ENCODE data around the gene FAM168A. TPM values are rescaled to one million over a fixed set of nuclear protein-coding genes. Genes with fewer than 3 reads are reported as not detected.
A peak's percentile ranks its signal among the peaks of the same experiment; 100 is the strongest.

FAM168A gene
- polyA plus RNA-seq, 1 donor from 2014 or later, result 2.6 TPM

DNA sequence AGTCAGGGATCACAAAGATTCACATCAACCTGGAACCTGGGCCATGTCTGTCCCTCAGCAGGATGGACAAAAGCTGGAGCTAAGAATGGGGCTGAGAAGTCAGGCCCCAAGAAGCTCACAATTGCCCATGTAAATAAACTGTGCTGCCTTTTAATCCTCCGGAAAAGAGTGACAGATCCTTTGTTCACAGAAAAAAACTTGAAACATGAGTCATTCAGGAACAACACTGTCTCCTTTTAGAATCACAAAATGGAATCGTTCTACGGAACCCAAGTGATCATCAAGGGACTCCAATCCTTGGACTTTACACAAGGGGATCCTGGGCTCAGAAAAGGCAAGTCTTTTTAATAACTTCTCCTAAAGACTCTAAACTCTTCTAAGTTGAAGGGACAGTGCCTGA, 185.6 kb downstream of the FAM168A start:
- Mint-ChIP-seq H3K4me1 (peaks cover 1 to 5% (median 3%) of the 10 kb centered on the region in 3 donors), H3K27me3 (no peaks in the 10 kb centered on the region), H3K36me3 (peaks cover 8% of the 10 kb centered on the region), H3K27ac (no peak overlapping the region), H3K4me3 (no peak overlapping the region), H3K9me3 (no peaks in the 10 kb centered on the region)

DNA sequence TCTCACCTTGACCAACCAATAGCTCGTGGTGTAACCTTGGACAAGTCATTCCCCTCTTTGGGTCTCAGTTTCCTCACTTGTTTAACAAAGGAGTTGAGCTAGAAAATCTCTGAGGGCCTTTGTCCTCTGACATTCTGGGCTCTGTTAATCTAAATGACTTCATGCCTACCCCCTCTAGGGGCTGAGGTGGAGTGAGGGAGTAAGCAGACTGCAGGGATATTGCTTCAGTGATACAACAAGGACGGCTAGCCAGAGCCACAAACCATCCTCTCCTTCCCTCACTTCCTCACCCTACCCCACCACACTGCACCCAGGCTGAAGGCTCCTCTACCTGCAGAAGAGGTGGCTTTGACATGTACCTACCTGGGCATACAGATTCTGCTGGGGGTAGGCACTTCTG, 186.9 kb downstream of the FAM168A start:
- Mint-ChIP-seq H3K27me3 (no peaks in the 10 kb centered on the region), H3K9me3 (no peaks in the 10 kb centered on the region), H3K4me3 (no peak overlapping the region), H3K36me3 (peaks cover 8% of the 10 kb centered on the region), H3K4me1 (peaks cover 1 to 5% (median 3%) of the 10 kb centered on the region in 3 donors), H3K27ac (peak overlapping the region in 1 of 3 donors; percentile 88)

DNA sequence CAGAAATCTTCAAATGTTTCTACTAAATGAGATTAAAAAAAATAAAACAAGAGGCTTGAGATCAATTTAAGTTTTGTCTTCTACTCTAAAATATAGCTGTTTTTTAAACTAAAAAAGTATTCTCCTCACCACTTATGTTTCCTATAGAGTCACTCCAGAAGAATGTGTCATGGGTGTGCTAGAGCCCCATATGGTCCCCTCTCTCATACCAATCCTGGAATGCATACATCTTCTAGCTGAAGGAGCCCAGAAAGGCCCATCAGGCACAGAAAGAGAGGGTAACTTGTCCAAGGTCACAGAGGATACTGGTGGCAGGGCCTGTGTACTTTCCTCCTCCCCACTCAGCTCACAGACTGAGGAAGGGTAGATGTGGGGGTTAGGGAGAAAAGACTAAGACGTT, 187.3 kb downstream of the FAM168A start:
- Mint-ChIP-seq H3K4me1 (peaks cover 1 to 5% (median 3%) of the 10 kb centered on the region in 3 donors), H3K27me3 (no peaks in the 10 kb centered on the region), H3K4me3 (no peak overlapping the region), H3K9me3 (no peaks in the 10 kb centered on the region), H3K27ac (peak overlapping the region in 1 of 3 donors; percentile 88), H3K36me3 (peaks cover 8% of the 10 kb centered on the region)

DNA sequence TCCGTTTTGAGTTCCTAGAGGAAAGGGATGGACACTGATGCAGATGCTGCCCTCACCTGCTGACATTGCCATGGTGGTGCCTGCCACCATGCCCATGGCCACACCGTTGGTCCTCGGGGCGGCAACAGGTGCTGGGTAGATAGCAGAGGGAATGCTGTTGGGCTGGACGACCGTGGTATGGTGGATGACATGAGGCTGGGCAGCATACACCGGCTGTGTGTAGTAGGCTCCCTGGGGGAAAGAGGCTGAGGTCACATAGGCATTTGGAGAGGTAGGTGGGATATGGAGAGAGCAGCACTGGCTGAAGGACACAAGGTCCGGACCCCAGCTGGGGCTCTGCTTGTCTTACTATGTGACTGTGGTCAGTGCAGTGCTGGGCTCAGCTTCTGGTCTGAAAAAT, 188.5 kb downstream of the FAM168A start:
- H3K36me3 Mint-ChIP-seq, result peaks cover 8% of the 10 kb centered on the region
- no peaks in the 10 kb centered on the region for H3K27me3 Mint-ChIP-seq
- peaks cover 0 to 1% (median 0%) of the 10 kb centered on the region in 3 donors for H3K4me1 Mint-ChIP-seq
- no peaks in the 10 kb centered on the region for H3K9me3 Mint-ChIP-seq
- no peak overlapping the region for H3K4me3 Mint-ChIP-seq
- H3K27ac Mint-ChIP-seq, result no peak overlapping the region

DNA sequence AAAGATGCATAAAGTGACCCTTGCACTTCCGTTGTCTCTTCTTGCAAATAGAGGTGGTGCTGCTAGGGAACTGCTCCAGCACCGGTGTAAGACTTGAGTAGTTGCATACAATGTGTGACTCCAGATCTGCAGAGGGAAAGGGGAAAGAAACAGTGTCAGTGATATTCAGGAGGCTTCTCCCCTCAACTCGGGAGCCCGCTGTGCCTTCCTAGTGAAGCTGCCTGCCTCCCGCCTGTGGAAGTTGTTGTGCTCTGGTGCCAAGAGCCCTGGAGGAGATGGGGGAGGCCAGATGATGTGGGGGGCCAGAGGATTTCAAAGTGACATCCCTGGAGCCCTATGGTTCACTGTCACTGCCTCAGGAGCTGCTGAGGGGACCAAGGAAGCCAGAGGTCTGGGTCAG, 191.3 kb downstream of the FAM168A start:
- Mint-ChIP-seq H3K27me3 (no peaks in the 10 kb centered on the region), H3K4me3 (peak overlapping the region in 1 of 4 donors; percentile 30), H3K36me3 (peaks cover 8% of the 10 kb centered on the region), H3K4me1 (peaks cover 0 to 6% (median 3%) of the 10 kb centered on the region in 3 donors), H3K9me3 (no peaks in the 10 kb centered on the region), H3K27ac (peak overlapping the region in 1 of 3 donors; percentile 32)

DNA sequence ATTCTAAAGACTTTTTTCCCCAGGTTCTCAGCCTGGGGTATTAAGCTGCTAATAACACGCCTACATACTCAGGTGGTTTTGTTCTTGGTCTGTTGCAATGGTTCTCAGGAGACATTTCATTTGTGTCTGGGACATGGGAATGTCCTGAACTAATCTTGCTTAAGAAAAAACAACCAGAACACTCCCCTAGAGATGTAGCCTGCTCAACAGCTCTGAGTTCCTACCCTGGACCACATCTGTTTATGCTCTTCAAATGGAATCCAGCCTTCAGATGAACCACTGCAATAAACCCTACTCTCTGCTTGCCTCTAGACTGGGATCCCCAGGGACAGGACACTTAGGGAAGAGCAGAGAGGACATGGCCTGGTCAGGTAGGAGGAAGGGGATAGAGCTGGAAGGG, 191.8 kb downstream of the FAM168A start:
- H3K4me1 Mint-ChIP-seq, result peaks cover 0 to 6% (median 3%) of the 10 kb centered on the region in 3 donors
- H3K27ac Mint-ChIP-seq, result peak overlapping the region in 2 of 3 donors; percentile 32 to 63
- peaks cover 8% of the 10 kb centered on the region for H3K36me3 Mint-ChIP-seq

DNA sequence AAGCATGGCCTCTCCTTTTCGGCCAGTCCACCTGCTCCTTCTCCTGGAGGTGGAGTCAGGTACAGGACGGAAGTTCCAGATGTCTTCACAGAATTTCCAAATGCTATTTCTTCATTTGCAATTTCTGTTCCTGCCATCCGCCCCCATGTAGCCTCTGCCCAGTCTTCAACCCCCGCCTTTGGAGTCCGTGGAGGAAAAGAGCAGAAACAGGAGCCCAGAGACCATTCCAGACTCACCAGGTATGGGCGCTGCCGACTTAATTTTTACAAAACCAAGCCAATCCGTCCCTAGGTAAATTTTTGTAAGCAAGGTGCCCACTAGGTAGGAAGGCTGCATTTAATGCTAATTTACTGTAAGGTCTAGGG, 192.8 kb downstream of the FAM168A start:
- no peaks in the 10 kb centered on the region for H3K9me3 Mint-ChIP-seq
- H3K27ac Mint-ChIP-seq, result no peak overlapping the region
- H3K4me3 Mint-ChIP-seq, result no peak overlapping the region

More for the DNA sequence above, 191.8 kb downstream of the FAM168A start:
- H3K27me3 Mint-ChIP-seq, result no peaks in the 10 kb centered on the region
- peak overlapping the region in 1 of 4 donors; percentile 30 for H3K4me3 Mint-ChIP-seq
- no peaks in the 10 kb centered on the region for H3K9me3 Mint-ChIP-seq

DNA sequence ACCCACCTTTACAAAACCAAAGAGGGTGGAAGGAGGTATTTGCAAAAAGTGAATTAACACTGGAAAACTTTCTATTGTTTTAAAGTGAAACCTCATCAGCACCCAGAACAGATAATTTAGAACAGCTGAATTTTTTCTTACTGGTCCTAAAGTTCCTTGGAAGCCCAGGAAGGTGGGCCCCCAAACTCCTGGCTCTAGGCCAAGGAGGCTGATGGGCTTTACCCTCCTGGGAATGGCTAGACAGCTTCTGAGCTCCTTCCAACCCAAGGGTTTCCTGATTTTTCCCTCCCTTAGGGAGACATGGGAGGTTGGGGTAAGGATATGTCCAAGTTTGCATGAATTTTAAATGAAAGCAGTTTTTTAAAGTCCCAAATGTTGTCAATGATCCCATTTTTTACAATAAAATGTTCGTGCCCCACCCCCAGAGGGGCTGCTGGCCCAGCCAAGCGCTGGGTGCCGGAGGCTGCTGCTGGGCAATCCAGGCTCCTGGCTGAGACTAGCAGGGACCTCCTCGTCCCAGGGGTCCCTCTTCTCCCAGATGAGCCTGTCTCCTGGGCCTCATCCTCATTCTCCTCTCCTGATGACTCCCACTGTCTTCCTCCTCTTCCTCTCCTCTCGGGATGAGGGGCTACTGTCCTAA, 193.3 kb downstream of the FAM168A start:
- Mint-ChIP-seq H3K9me3 (no peaks in the 10 kb centered on the region), H3K27me3 (no peaks in the 10 kb centered on the region), H3K4me1 (peaks cover under 1 to 9% (median 5%) of the 10 kb centered on the region in 3 donors), H3K36me3 (peaks cover 8% of the 10 kb centered on the region), H3K27ac (peak overlapping the region in 1 of 3 donors; percentile 78), H3K4me3 (no peak overlapping the region)

More for the DNA sequence above, 192.8 kb downstream of the FAM168A start:
- Mint-ChIP-seq H3K27me3 (no peaks in the 10 kb centered on the region), H3K36me3 (peaks cover 8% of the 10 kb centered on the region), H3K4me1 (peaks cover 0 to 9% (median 5%) of the 10 kb centered on the region in 3 donors)

DNA sequence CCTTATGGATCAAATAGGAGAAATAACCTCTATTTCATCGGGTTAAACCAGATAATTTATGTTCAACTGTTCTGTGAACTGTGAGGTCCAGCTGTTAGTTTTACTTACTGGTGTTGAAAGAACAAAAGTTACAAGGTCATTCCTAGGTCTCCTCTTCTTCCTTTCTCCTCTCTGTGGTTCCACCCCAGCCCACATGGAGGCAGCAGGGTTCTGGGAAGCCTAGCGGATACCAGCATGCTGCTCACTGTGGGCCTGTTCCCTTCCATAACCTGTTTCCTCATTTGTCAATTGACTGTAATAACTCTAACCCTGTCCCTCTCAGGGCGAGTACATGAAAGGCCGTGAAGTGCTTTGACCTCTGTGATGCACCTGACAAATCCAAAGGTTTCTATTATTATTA, 193.9 kb downstream of the FAM168A start:
- peak overlapping the region in 1 of 3 donors; percentile 78 for H3K27ac Mint-ChIP-seq

DNA sequence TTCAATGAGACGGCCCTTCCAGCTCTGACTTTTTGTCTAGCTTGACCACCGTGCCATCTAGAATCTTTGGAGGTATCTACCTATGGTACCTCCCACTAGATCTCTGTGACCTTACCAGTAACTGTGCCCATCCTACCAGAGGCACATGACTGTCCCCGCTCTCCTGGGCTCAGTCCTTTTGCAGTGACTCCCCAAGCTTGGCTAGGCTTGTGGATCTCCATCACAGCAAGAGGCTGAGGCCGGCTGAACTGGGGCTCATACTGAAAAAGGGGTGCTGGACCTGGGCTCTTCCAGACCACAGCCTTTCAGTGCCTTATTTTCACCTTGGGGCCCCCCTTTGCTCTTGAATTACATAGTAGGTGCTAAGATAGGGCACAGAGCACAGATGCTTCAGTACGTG, 194.4 kb downstream of the FAM168A start:
- H3K4me3 Mint-ChIP-seq, result no peak overlapping the region
- H3K36me3 Mint-ChIP-seq, result peaks cover 3% of the 10 kb centered on the region
- H3K27ac Mint-ChIP-seq, result peak overlapping the region in 1 of 3 donors; percentile 78
- no peaks in the 10 kb centered on the region for H3K9me3 Mint-ChIP-seq
- H3K4me1 Mint-ChIP-seq, result peaks cover 4 to 9% (median 8%) of the 10 kb centered on the region in 3 donors
- no peaks in the 10 kb centered on the region for H3K27me3 Mint-ChIP-seq

More for the DNA sequence above, 193.9 kb downstream of the FAM168A start:
- H3K36me3 Mint-ChIP-seq, result peaks cover 3% of the 10 kb centered on the region
- no peaks in the 10 kb centered on the region for H3K27me3 Mint-ChIP-seq
- peaks cover 4 to 9% (median 8%) of the 10 kb centered on the region in 3 donors for H3K4me1 Mint-ChIP-seq
- no peaks in the 10 kb centered on the region for H3K9me3 Mint-ChIP-seq
- no peak overlapping the region for H3K4me3 Mint-ChIP-seq

DNA sequence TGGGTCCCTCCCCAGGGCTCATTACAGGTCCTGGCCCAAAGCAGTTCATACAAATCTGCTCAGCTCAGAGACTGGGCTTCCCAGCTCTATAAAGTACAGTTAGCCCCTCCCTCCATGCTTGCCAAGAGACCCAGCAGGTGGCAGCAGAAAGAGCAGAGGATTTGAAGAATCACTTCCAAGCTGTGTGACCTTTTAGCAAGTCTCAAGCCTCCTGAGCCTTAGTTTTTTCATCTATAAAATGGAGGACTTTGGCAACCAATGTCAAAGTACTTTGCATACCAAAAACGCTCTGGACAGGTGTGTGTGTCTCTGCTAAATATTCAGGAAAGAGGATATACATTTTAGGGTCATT, 195.1 kb downstream of the FAM168A start:
- Mint-ChIP-seq H3K27ac (peak overlapping the region in 2 of 3 donors; percentile 35 to 83), H3K4me1 (peaks cover 4 to 9% (median 8%) of the 10 kb centered on the region in 3 donors), H3K4me3 (no peak overlapping the region), H3K9me3 (no peaks in the 10 kb centered on the region), H3K27me3 (no peaks in the 10 kb centered on the region), H3K36me3 (no peaks in the 10 kb centered on the region)

DNA sequence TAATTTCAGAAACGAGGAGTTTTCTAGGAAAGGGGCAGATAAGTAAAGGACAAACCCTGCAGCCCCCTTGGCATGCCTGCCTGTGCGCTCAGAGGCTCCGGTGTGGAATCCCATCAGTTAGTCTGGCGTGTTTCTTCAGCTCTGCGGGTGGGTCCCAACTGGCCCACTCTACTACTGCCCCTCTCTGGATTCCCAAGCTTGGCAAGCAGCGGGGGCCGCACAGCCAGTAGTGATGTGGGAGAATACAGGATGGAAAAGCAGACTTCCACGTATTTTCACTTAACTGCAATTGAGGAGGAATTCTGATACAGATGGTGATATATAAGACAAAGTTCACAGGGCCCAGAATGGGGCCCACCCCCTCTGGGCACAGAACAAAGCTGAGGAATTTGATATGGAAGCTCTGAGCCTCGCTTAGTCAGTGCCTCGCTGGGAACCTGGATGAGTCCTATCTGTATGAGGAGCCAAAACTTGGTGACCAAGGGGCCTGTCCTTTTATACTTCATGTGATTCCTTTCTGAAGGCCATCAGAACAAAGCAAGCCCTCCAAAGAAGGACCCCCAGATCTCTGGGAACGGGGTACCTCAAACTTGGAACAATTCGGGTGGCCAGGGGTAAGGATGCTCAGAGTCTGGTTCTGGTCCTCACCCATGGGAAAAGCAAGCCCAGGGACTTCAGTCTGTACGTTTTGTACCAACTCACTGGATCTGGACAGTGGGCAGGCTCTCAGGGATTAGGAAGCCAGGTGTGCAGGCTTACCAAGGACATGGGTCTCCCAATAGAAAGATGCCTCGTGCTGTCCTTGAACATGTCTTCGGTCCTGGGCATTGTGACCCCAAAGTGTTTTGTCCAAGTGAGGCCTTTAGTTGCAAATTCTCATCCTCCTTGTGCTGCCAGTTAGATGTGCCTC, 195.7 kb downstream of the FAM168A start:
- Mint-ChIP-seq H3K27ac (peak overlapping the region in 2 of 3 donors; percentile 35 to 83), H3K4me1 (peaks cover 4 to 9% (median 8%) of the 10 kb centered on the region in 3 donors), H3K4me3 (no peak overlapping the region), H3K27me3 (no peaks in the 10 kb centered on the region), H3K9me3 (no peaks in the 10 kb centered on the region), H3K36me3 (no peaks in the 10 kb centered on the region)

DNA sequence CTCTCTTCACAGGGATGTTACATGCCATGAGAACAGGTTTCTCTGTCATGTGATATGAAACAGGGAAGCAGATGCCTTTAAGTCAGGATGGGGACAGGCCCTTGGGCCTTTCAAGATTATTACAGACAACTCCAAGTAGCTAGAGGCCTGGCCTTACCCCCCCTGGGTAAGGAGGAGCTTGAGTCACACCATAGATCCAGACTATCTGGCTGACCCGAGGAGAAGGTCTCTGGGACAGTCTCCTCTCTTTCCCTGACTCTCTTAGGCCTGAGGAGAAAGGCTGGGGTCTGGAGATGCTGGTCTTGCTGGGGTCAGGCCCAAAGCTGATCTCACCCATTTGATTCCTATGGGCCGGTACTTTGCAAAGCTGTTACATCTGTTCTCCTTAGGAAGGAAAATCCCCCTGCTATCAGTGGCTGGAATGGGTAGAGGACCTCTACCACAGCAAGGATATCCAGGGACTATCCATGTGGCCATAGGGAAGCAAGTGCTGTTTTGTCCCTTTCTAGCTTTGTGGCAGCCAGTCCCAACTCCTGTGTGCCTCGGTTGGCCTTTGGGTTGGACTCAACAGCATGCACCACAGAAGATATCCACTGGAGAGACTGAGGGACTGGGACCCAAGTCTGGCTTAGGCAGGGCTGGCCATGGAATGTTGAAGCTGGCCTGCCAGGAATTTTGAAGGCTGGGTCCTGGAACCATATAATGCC, 196.5 kb downstream of the FAM168A start:
- H3K27ac Mint-ChIP-seq, result peak overlapping the region in 2 of 3 donors; percentile 58 to 71
- peaks cover 4 to 10% (median 8%) of the 10 kb centered on the region in 3 donors for H3K4me1 Mint-ChIP-seq
- no peaks in the 10 kb centered on the region for H3K9me3 Mint-ChIP-seq
- no peak overlapping the region for H3K4me3 Mint-ChIP-seq
- H3K36me3 Mint-ChIP-seq, result no peaks in the 10 kb centered on the region
- no peaks in the 10 kb centered on the region for H3K27me3 Mint-ChIP-seq

DNA sequence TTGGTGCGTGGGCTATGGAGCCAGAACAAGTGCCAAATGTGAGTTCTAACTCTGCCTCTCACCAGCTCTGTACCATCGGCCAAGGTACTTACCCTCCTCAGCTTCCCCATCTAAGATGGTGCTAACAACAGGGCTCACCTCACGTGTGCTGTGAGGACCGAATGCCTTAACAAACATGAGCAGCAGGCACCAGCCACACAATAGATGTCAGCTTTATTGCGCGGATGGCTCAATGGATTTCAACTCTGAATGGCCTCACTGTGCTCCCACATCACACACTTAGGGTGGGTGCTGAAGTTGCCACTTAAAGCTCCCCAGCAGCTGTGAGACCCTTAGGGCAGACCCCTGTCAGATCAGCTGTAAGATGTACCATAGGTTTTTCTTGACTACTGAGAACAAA, 197.6 kb downstream of the FAM168A start:
- H3K9me3 Mint-ChIP-seq, result no peaks in the 10 kb centered on the region
- no peak overlapping the region for H3K4me3 Mint-ChIP-seq
- no peaks in the 10 kb centered on the region for H3K36me3 Mint-ChIP-seq
- no peaks in the 10 kb centered on the region for H3K27me3 Mint-ChIP-seq
- H3K27ac Mint-ChIP-seq, result peak overlapping the region in 2 of 3 donors; percentile 58 to 87
- peaks cover 4 to 10% (median 8%) of the 10 kb centered on the region in 3 donors for H3K4me1 Mint-ChIP-seq

DNA sequence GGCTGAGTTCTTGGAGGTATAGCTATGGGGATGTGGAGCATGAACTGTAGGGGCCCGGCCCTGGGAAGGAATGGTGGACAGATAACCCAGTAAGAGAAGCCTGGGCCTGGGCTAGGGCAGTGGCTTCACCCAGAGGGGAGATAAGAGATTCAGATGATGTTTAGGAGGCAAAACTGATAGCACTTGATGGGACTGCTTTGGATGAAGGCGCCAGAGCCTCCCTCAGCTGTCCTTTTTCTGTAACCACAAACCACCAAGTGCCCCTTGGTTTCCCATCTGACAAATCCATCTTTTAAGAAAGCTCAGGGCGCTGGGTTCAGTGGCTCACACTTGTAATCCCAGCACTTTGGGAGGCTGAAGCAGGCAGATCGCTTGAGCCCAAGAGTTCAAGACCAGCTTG, 198.3 kb downstream of the FAM168A start:
- H3K9me3 Mint-ChIP-seq, result no peaks in the 10 kb centered on the region
- H3K4me1 Mint-ChIP-seq, result peaks cover 4 to 10% (median 8%) of the 10 kb centered on the region in 3 donors
- H3K27me3 Mint-ChIP-seq, result no peaks in the 10 kb centered on the region
- no peak overlapping the region for H3K4me3 Mint-ChIP-seq
- H3K27ac Mint-ChIP-seq, result peak overlapping the region; percentile 14 to 94 (median 72)
- H3K36me3 Mint-ChIP-seq, result no peaks in the 10 kb centered on the region
